Fibroblast of villous mesenchyme (primary cell): ENCODE results near the gene MAP3K12. TPM values are rescaled to one million over a fixed set of nuclear protein-coding genes. Genes with fewer than 3 reads are reported as not detected.
A peak's percentile ranks its signal among the peaks of the same experiment; 100 is the strongest.

ENCODE experiments used
- DNase-seq: peaks from one replicate; pipeline ENCODE4 v3.0.0-alpha.2; 2010; ENCODE audit warnings: low read depth
- H3K4me3 ChIP-seq: 2 replicates; pipeline ENCODE4 v1.5.1; 2011; ENCODE audit warnings: low read depth, mild to moderate bottlenecking, low read length
- CTCF ChIP-seq: IDR thresholded peaks from 2 replicates; pipeline ENCODE4 v1.5.1; 2012; ENCODE audit warnings: low read depth, mild to moderate bottlenecking, low read length; ENCODE audit not compliant: insufficient read depth
- total RNA-seq: library from RNA; depleted of rRNA; stranded (reverse); fragments of >200 nt; gene quantifications from 2 replicates; pipeline ENCODE4 v1.2.3, GENCODE V29; 2012

Gene MAP3K12
- total RNA-seq, 1 donor, result 41.0 TPM

DNA sequence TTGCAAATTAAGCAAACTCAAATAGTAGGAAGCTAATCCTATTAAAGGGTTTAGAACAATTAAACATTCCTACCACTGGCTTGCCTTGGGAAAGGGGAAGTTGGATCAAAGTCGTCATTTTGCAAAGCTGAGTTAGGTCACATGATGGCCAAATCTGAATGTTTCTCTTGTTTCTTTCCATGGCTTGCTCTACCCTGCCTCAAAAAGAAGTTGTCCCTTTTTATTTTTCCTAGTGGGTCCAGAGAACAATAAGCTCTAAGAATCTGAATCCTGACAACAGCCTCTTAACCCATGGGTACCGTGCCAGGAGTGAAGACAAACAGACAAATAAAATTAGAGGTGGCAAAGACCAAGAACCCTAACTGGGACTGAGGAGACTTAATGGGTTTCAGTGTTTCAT is 34.2 kb upstream of the MAP3K12 start:
- TF ChIP-seq CTCF, result no peak
- H3K4me3 ChIP-seq, result no peak overlapping the region
- DNase-seq, result no peak

DNA sequence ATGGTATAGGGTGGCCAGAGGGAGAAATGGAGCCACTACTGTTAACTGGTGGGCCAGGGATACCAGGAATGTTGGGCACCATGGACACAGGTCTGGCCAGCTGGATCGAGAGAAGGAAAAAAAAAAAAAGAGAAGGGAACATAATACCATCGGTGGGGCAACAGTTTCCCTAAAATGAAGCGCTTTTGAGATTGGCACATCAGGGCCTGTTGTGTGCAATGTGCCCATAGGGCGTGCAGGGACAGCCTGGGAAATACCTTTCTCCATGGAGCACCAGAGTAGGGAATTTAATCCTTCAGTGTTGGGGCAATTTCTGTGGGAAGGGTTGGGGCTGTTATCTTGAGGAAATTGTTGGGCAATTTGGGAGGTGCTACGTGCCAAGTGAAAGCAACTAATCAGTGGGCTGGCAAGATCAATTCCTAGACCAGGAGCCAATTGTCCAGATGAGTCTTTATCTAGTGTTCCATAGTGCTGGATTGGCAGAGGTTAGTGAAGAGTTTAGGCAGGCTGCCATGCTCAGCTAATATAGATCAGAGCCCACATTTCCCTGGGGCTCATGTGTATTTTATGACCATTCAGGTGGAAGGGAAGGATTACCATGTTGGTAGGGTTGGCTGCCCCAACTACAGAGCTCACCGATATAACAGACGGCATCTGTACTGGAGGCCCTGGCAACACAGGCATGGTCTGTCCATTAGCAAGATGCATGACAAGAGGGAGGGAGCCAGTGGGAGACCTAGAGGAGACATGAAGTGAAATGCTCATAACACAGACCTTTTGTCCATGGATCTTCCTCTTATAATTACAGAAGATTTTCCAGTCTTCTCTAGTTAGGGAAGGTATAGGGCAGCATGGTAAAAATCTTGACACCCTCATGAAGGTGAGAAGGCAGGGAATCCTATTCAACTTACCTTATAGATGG is 33.5 kb upstream of the MAP3K12 start:
- DNase-seq, result no peak
- H3K4me3 ChIP-seq, result no peak overlapping the region
- TF ChIP-seq CTCF, result no peak

- no peak for TF ChIP-seq CTCF
- DNase-seq, result no peak
- H3K4me3 ChIP-seq, result no peak overlapping the region
These were observed 32.8 kb upstream of the MAP3K12 start for GRCh38 chr12:53532021-53532420.

GRCh38 chr12:53530920-53531319 is 31.7 kb upstream of the MAP3K12 start:
- no peak overlapping the region for H3K4me3 ChIP-seq
- TF ChIP-seq CTCF, result no peak
- DNase-seq, result peak; percentile 48

GRCh38 chr12:53530061-53530460 is 30.8 kb upstream of the MAP3K12 start:
- no peak for TF ChIP-seq CTCF
- no peak overlapping the region for H3K4me3 ChIP-seq

GRCh38 chr12:53524476-53524875 is 25.2 kb upstream of the MAP3K12 start:
- TF ChIP-seq CTCF, result no peak
- H3K4me3 ChIP-seq, result no peak overlapping the region
- DNase-seq, result no peak

More at GRCh38 chr12:53530061-53530460, 30.8 kb upstream of the MAP3K12 start:
- DNase-seq, result no peak
